IPS DF 6.9 (cell line): ENCODE measurements around the gene MAPK11.

Experiments used
- DNase-seq: peaks from one replicate; pipeline ENCODE4 v3.0.0-alpha.2; 2013; ENCODE audit warnings: low read depth, low spot score
- H3K27ac ChIP-seq: one replicate; pipeline ENCODE4 v1.5.1; 2013; ENCODE audit warnings: low read length, control low read depth
- H3K27me3 ChIP-seq: 2 replicates; pipeline ENCODE4 v1.6.1; 2013; ENCODE audit warnings: mild to moderate bottlenecking, low read length; ENCODE audit not compliant: control insufficient read depth, insufficient read depth
- H3K36me3 ChIP-seq: 2 replicates; pipeline ENCODE4 v1.6.1; 2013; ENCODE audit warnings: low read length; ENCODE audit not compliant: control insufficient read depth, insufficient read depth
- H3K4me1 ChIP-seq: 2 replicates; pipeline ENCODE4 v1.6.1; 2013; ENCODE audit warnings: low read length; ENCODE audit not compliant: control insufficient read depth, insufficient read depth
- H3K4me3 ChIP-seq: 2 replicates; pipeline ENCODE4 v1.5.1; 2013; ENCODE audit warnings: mild to moderate bottlenecking, low read length
- H3K9me3 ChIP-seq: 2 replicates; pipeline ENCODE4 v1.6.1; 2013; ENCODE audit warnings: low read length, inconsistent platforms; ENCODE audit not compliant: control insufficient read depth, insufficient read depth
- WGBS: extraction: QIAGEN DNeasy Blood & Tissue Kit; methylation state at CpG from one replicate; pipeline ENCODE4 v1.1.7; 2013; ENCODE audit warnings: mixed read lengths, missing lambda C conversion rate; ENCODE audit not compliant: insufficient read length, insufficient coverage; 5-methylcytosine and 5-hydroxymethylcytosine counted together

The MAPK11 gene

GRCh38 chr22:50268655-50269113, 1.5 kb downstream of the MAPK11 start:
- no peak for DNase-seq
- H3K4me3 ChIP-seq, result no peak overlapping the region
- H3K27me3 ChIP-seq, result peaks cover 21% of the 10 kb centered on the region
- no peaks in the 10 kb centered on the region for H3K36me3 ChIP-seq
- no peaks in the 10 kb centered on the region for H3K9me3 ChIP-seq
- WGBS, result no CpG with 5 or more reads among the region's 9 CpGs
- peaks cover 5% of the 10 kb centered on the region; the same call in 1 of the 2 replicates for H3K4me1 ChIP-seq
- H3K27ac ChIP-seq, result no peak overlapping the region

GRCh38 chr22:50267591-50268390, 2.4 kb downstream of the MAPK11 start:
- H3K36me3 ChIP-seq, result no peaks in the 10 kb centered on the region
- H3K9me3 ChIP-seq, result no peaks in the 10 kb centered on the region
- H3K27me3 ChIP-seq, result peaks cover 21% of the 10 kb centered on the region
- peak overlapping the region; percentile 35; the same call in 1 of the 2 replicates for H3K4me3 ChIP-seq
- no peak for DNase-seq
- peaks cover 7% of the 10 kb centered on the region; the same call in 1 of the 2 replicates for H3K4me1 ChIP-seq
- no peak overlapping the region for H3K27ac ChIP-seq
- no CpG with 5 or more reads among the region's 75 CpGs for WGBS

DNA sequence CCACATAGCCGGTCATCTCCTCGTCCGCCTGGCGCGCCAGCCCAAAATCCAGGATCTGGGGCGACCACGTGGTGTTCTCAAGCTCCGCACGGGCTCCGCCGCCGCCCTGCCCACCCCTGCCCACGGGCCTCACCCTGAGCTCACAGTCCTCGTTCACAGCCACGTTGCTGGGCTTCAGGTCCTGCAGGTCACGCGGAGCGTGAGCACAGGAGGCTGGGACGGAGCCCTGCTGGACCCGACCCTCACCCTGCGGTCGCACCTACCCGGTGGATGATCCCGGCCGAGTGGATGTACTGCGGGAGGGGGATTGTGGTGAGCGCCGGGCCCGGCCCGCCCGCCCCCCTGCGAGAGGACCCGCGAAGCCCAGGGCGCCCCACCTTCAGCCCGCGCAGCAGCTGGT, 3.2 kb downstream of the MAPK11 start:
- WGBS, result no CpG with 5 or more reads among the region's 37 CpGs
- Histone ChIP-seq H3K4me1 (peaks cover 14% of the 10 kb centered on the region), H3K9me3 (no peaks in the 10 kb centered on the region), H3K27me3 (peaks cover 21% of the 10 kb centered on the region), H3K4me3 (peak overlapping the region; percentile 35; the same call in 1 of the 2 replicates), H3K27ac (no peak overlapping the region), H3K36me3 (no peaks in the 10 kb centered on the region)
- DNase-seq, result no peak

DNA sequence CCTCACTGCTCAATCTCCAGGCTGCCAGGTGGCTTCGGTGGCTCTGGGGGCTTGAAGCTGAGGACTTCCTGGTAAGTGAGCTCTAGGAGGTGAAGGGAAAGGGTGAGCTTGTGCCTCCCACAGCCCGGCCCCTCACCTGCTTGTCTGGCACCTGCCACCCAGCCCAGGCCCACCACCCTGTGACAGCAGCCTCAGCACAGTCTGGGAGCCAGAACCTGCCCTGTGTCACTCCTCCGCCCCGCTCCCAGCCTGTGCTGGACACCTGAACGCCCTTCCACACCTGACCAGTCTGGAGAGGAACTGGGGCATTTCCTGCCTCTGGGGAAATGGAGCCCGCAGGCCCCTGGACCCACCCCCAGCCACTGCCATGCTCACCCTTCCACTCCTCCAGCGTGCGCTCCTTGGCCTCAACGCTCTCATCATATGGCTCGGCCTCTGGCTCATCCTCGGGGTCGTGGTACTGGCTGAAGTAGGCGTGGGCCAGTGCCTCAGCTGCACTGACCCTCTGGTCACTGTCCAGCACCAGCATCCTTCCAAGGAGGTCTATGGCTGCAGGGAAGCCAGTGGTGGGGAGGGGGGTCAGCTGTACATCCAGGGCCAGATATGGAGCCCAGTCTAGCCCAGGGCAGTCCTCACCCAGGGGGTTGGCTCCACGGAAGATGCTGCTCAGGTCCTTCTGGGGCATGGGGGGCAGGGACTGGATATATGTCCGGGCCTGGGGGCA, 5.1 kb downstream of the MAPK11 start:
- WGBS, result no CpG with 5 or more reads among the region's 15 CpGs
- H3K4me3 ChIP-seq, result no peak overlapping the region
- H3K27me3 ChIP-seq, result peaks cover 23% of the 10 kb centered on the region
- no peak overlapping the region for H3K27ac ChIP-seq
- H3K36me3 ChIP-seq, result no peaks in the 10 kb centered on the region
- H3K4me1 ChIP-seq, result peaks cover 14% of the 10 kb centered on the region
- no peaks in the 10 kb centered on the region for H3K9me3 ChIP-seq
- no peak for DNase-seq

DNA sequence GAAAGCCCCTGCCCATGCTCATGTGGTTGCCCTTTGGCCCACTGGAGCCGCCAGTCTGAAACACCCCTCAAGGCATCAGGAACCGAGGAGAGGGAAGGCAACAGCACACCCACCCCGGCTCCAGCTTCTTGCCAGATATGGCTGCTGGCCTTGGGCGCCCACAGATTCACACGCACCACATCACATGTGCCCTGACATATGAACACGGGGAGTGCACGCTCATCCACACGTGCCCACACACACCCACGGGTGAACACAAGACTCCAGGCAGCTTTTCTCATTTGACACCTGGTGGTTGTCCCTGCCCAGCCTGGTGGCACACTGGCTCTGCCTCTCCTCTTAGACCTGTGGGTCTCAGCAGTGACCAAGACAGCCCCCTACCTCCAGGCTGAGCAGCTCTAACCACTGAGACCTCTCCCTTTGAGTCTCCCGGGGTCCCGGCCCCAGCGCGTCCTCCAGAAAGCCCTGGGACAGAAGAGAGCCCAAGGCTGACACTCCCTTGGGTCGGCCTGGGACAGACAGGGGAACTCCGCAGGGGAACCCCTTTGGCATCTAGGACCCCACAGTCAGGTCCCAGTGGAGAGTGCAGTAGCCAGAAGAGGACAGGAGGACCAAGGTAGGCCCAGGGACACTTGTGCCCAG, 6.0 kb downstream of the MAPK11 start:
- Histone ChIP-seq H3K4me1 (peaks cover 14% of the 10 kb centered on the region), H3K27ac (no peak overlapping the region), H3K27me3 (peaks cover 17% of the 10 kb centered on the region), H3K4me3 (no peak overlapping the region), H3K9me3 (no peaks in the 10 kb centered on the region), H3K36me3 (no peaks in the 10 kb centered on the region)
- no CpG with 5 or more reads among the region's 15 CpGs for WGBS
- no peak for DNase-seq

- H3K4me3 ChIP-seq, result no peak overlapping the region
These were observed 7.1 kb downstream of the MAPK11 start for GRCh38 chr22:50262973-50263617.

DNA sequence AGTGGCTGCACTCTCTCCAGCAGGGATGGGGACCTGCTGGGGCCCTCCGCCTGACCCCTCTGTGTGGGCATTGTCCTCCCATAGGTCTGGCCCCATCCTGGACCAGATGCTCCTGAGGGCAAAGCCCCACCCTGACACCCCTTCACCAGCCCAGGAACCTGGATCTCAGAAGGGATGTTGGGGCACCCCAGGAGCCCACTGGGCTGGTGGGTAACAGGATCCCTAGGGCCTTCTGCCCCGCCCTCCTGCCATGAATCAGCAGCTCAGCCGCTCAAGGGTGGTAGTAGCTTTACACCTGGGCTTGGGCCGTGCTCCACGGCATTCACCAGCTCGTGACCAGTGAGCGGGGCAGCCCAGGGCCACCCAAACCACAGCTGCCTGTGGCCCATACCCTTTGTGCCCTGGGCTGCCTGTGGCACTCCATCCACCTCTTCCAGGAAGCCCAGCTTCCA, 7.7 kb downstream of the MAPK11 start:
- DNase-seq, result no peak
- no peak overlapping the region for H3K4me3 ChIP-seq
- H3K4me1 ChIP-seq, result peaks cover 14% of the 10 kb centered on the region
- peaks cover 4% of the 10 kb centered on the region for H3K27me3 ChIP-seq
- WGBS, result no CpG with 5 or more reads among the region's 7 CpGs
- no peaks in the 10 kb centered on the region for H3K36me3 ChIP-seq
- H3K27ac ChIP-seq, result no peak overlapping the region
- H3K9me3 ChIP-seq, result no peaks in the 10 kb centered on the region

More at GRCh38 chr22:50262973-50263617, 7.1 kb downstream of the MAPK11 start:
- H3K36me3 ChIP-seq, result no peaks in the 10 kb centered on the region
- H3K27me3 ChIP-seq, result peaks cover 6% of the 10 kb centered on the region
- no peak for DNase-seq
- peaks cover 14% of the 10 kb centered on the region for H3K4me1 ChIP-seq
- H3K27ac ChIP-seq, result no peak overlapping the region
- WGBS, result no CpG with 5 or more reads among the region's 9 CpGs
- H3K9me3 ChIP-seq, result no peaks in the 10 kb centered on the region

- no CpG with 5 or more reads among the region's 61 CpGs for WGBS
- Histone ChIP-seq H3K27me3 (peaks cover 4% of the 10 kb centered on the region), H3K9me3 (no peaks in the 10 kb centered on the region), H3K4me1 (peaks cover 11% of the 10 kb centered on the region), H3K36me3 (0 out of 2 replicates have a peak, but pooled peaks cover 4% of the 10 kb centered on the region), H3K27ac (no peak within 1 kb of the TSS), H3K4me3 (peak within 1 kb of the TSS; percentile 71; the same call in 1 of the 2 replicates)
- no peak for DNase-seq
These were observed 8.3 kb downstream of the MAPK11 start, which contains the start of gene MAPK12 for GRCh38 chr22:50261615-50262459. MAPK12 (minus strand) TSS chr22:50261683; CDS start chr22:50261509, 174 bp downstream.

- H3K27ac ChIP-seq, result no peak overlapping the region
- no CpG with 5 or more reads among the region's 92 CpGs for WGBS
- no peak for DNase-seq
- peak overlapping the region; percentile 71; the same call in 1 of the 2 replicates for H3K4me3 ChIP-seq
- H3K9me3 ChIP-seq, result no peaks in the 10 kb centered on the region
- H3K4me1 ChIP-seq, result peaks cover 11% of the 10 kb centered on the region
- peaks cover 4% of the 10 kb centered on the region; the same call in 1 of the 2 replicates for H3K36me3 ChIP-seq
- peaks cover 4% of the 10 kb centered on the region for H3K27me3 ChIP-seq
These were observed 9.2 kb downstream of the MAPK11 start for GRCh38 chr22:50260801-50261614.
